Neuron (in vitro differentiated cells): ENCODE results near the gene STYXL2.

Experiments used
- H2AFZ ChIP-seq: one replicate; pipeline ENCODE4 v1.6.1; 2013; ENCODE audit warnings: low read depth, mild to moderate bottlenecking, inconsistent platforms, low read length, moderate library complexity
- H3K27me3 ChIP-seq: one replicate; pipeline ENCODE4 v1.6.1; 2013; ENCODE audit warnings: low read length; ENCODE audit not compliant: insufficient read depth
- H3K36me3 ChIP-seq: one replicate; pipeline ENCODE4 v1.6.1; 2013; ENCODE audit warnings: low read length; ENCODE audit not compliant: insufficient read depth
- H3K4me1 ChIP-seq: one replicate; pipeline ENCODE4 v1.6.1; 2013; ENCODE audit warnings: low read length; ENCODE audit not compliant: insufficient read depth
- H3K4me3 ChIP-seq: 2 replicates; pipeline ENCODE4 v1.5.1; 2013; ENCODE audit warnings: mild to moderate bottlenecking, low read length, moderate library complexity
- H3K9me3 ChIP-seq: one replicate; pipeline ENCODE4 v1.6.1; 2013; ENCODE audit warnings: low read length

Gene STYXL2

GRCh38 chr1:167084757-167085156, 9.1 kb upstream of the STYXL2 start:
- Histone ChIP-seq H3K9me3 (no peaks in the 10 kb centered on the region), H3K4me3 (no peak overlapping the region), H3K27me3 (no peaks in the 10 kb centered on the region), H2AFZ (no peak overlapping the region), H3K4me1 (peaks cover 3% of the 10 kb centered on the region), H3K36me3 (no peaks in the 10 kb centered on the region)

GRCh38 chr1:167086033-167086432, 7.8 kb upstream of the STYXL2 start:
- peaks cover 3% of the 10 kb centered on the region for H3K4me1 ChIP-seq
- H3K36me3 ChIP-seq: no peaks in the 10 kb centered on the region
- no peak overlapping the region for H3K4me3 ChIP-seq
- no peak overlapping the region for H2AFZ ChIP-seq
- no peaks in the 10 kb centered on the region for H3K9me3 ChIP-seq
- H3K27me3 ChIP-seq: no peaks in the 10 kb centered on the region

- no peak overlapping the region for H3K4me3 ChIP-seq
- no peaks in the 10 kb centered on the region for H3K36me3 ChIP-seq
- no peaks in the 10 kb centered on the region for H3K9me3 ChIP-seq
- peaks cover 3% of the 10 kb centered on the region for H3K4me1 ChIP-seq
- H3K27me3 ChIP-seq: no peaks in the 10 kb centered on the region
- H2AFZ ChIP-seq: no peak overlapping the region
These were observed 7.1 kb upstream of the STYXL2 start for GRCh38 chr1:167086768-167087167.

GRCh38 chr1:167088746-167089417, 5.0 kb upstream of the STYXL2 start:
- peaks cover 3% of the 10 kb centered on the region for H3K4me1 ChIP-seq
- no peaks in the 10 kb centered on the region for H3K36me3 ChIP-seq
- H3K4me3 ChIP-seq: no peak overlapping the region
- H2AFZ ChIP-seq: no peak overlapping the region
- H3K9me3 ChIP-seq: no peaks in the 10 kb centered on the region
- H3K27me3 ChIP-seq: no peaks in the 10 kb centered on the region

- H3K27me3 ChIP-seq: no peaks in the 10 kb centered on the region
- no peaks in the 10 kb centered on the region for H3K9me3 ChIP-seq
- no peak overlapping the region for H3K4me3 ChIP-seq
- no peaks in the 10 kb centered on the region for H3K36me3 ChIP-seq
- no peak overlapping the region for H2AFZ ChIP-seq
- H3K4me1 ChIP-seq: peaks cover 3% of the 10 kb centered on the region
These were observed 3.9 kb upstream of the STYXL2 start for GRCh38 chr1:167089939-167090313.

- Histone ChIP-seq H3K4me1 (peaks cover 3% of the 10 kb centered on the region), H3K27me3 (no peaks in the 10 kb centered on the region), H2AFZ (no peak within 1 kb of the TSS), H3K9me3 (no peaks in the 10 kb centered on the region), H3K4me3 (no peak within 1 kb of the TSS), H3K36me3 (no peaks in the 10 kb centered on the region)
These were observed 3.4 kb upstream of the STYXL2 start, which contains the start of gene GPA33 for GRCh38 chr1:167090314-167090942. Gene GPA33, minus strand, starts transcription at chr1:167090377. Its CDS starts 90 bp downstream, at chr1:167090287.

GRCh38 chr1:167092653-167093052, 1.2 kb upstream of the STYXL2 start:
- Histone ChIP-seq H3K4me3 (no peak overlapping the region), H2AFZ (no peak overlapping the region), H3K9me3 (no peaks in the 10 kb centered on the region), H3K27me3 (no peaks in the 10 kb centered on the region), H3K4me1 (no peaks in the 10 kb centered on the region), H3K36me3 (no peaks in the 10 kb centered on the region)

- Histone ChIP-seq H2AFZ (no peak overlapping the region), H3K4me3 (no peak overlapping the region), H3K4me1 (no peaks in the 10 kb centered on the region), H3K9me3 (no peaks in the 10 kb centered on the region), H3K36me3 (no peaks in the 10 kb centered on the region), H3K27me3 (no peaks in the 10 kb centered on the region)
These were observed 815 bp downstream of the STYXL2 start for GRCh38 chr1:167094690-167095089.

- H3K36me3 ChIP-seq: no peaks in the 10 kb centered on the region
These were observed 1.5 kb downstream of the STYXL2 start for GRCh38 chr1:167095368-167095767.

GRCh38 chr1:167099851-167100250, 6.0 kb downstream of the STYXL2 start:
- H2AFZ ChIP-seq: no peak overlapping the region
- no peaks in the 10 kb centered on the region for H3K36me3 ChIP-seq
- no peaks in the 10 kb centered on the region for H3K4me1 ChIP-seq
- H3K27me3 ChIP-seq: peaks cover 3% of the 10 kb centered on the region
- no peak overlapping the region for H3K4me3 ChIP-seq
- H3K9me3 ChIP-seq: no peaks in the 10 kb centered on the region

More at GRCh38 chr1:167095368-167095767, 1.5 kb downstream of the STYXL2 start:
- H2AFZ ChIP-seq: no peak overlapping the region
- H3K4me1 ChIP-seq: no peaks in the 10 kb centered on the region
- H3K9me3 ChIP-seq: no peaks in the 10 kb centered on the region
- no peak overlapping the region for H3K4me3 ChIP-seq
- H3K27me3 ChIP-seq: no peaks in the 10 kb centered on the region

GRCh38 chr1:167100730-167101129, 6.9 kb downstream of the STYXL2 start:
- Histone ChIP-seq H2AFZ (no peak overlapping the region), H3K27me3 (peaks cover 8% of the 10 kb centered on the region), H3K4me1 (no peaks in the 10 kb centered on the region), H3K4me3 (no peak overlapping the region), H3K9me3 (no peaks in the 10 kb centered on the region), H3K36me3 (no peaks in the 10 kb centered on the region)

GRCh38 chr1:167101754-167102153, 7.9 kb downstream of the STYXL2 start:
- H3K4me3 ChIP-seq: no peak overlapping the region
- no peak overlapping the region for H2AFZ ChIP-seq
- H3K27me3 ChIP-seq: peaks cover 8% of the 10 kb centered on the region
- no peaks in the 10 kb centered on the region for H3K36me3 ChIP-seq
- no peaks in the 10 kb centered on the region for H3K4me1 ChIP-seq
- no peaks in the 10 kb centered on the region for H3K9me3 ChIP-seq

GRCh38 chr1:167102906-167103573, 9.2 kb downstream of the STYXL2 start:
- Histone ChIP-seq H3K9me3 (no peaks in the 10 kb centered on the region), H3K27me3 (peaks cover 8% of the 10 kb centered on the region), H2AFZ (no peak overlapping the region), H3K4me3 (no peak overlapping the region), H3K4me1 (no peaks in the 10 kb centered on the region), H3K36me3 (no peaks in the 10 kb centered on the region)
